ENCODE results near the gene KRT83.

DNA sequence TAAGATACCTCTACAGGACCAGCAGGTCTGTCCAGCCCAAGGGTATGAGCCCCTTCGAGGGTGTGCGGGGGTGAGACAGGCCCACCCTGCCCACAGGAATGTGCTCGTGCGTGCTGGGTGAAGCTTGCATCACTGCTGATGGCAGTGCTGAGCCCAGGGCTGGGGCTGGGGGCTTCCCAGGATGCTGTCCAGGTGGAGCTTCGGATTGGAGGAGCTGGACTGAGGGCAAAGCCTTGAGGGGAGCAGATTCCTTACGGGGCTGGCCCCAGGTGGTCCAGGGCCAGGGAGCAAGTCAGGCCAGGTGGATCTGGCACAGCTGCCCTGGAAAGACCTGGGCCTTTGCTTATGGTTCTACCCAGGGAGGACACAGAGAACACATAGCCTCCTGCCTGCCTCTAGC, 48.6 kb upstream of the KRT83 start:
- TF ChIP-seq TAF1 (IDR thresholded peaks at IDR 0.05; ENCODE audit: borderline replicate concordance, low read depth, low read length) (no peak), ASH2L (IDR thresholded peaks at IDR 0.05; ENCODE audit: borderline replicate concordance, low read depth) (no peak), KDM1A (IDR thresholded peaks at IDR 0.05; ENCODE audit: borderline replicate concordance) (no peak), RCOR1 (conservative IDR thresholded peaks at IDR 0.05; ENCODE audit: low read depth, low read length) (no peak), NFYA (IDR thresholded peaks at IDR 0.05; ENCODE audit: borderline replicate concordance, low read depth, low read length) (no peak), POLR2A (IDR thresholded peaks at IDR 0.05; ENCODE audit: low read depth, low read length) (no peak), RFX5 (IDR thresholded peaks at IDR 0.05; ENCODE audit: low read depth, low read length) (no peak), POLR2AphosphoS2 (IDR thresholded peaks at IDR 0.05; ENCODE audit: low read depth, low read length) (no peak), PAX8 (IDR thresholded peaks at IDR 0.05) (no peak), ZNF274 (IDR thresholded peaks at IDR 0.05; ENCODE audit: insufficient read depth, insufficient read length) (no peak)
- TF ChIP-seq, protein P1, sequence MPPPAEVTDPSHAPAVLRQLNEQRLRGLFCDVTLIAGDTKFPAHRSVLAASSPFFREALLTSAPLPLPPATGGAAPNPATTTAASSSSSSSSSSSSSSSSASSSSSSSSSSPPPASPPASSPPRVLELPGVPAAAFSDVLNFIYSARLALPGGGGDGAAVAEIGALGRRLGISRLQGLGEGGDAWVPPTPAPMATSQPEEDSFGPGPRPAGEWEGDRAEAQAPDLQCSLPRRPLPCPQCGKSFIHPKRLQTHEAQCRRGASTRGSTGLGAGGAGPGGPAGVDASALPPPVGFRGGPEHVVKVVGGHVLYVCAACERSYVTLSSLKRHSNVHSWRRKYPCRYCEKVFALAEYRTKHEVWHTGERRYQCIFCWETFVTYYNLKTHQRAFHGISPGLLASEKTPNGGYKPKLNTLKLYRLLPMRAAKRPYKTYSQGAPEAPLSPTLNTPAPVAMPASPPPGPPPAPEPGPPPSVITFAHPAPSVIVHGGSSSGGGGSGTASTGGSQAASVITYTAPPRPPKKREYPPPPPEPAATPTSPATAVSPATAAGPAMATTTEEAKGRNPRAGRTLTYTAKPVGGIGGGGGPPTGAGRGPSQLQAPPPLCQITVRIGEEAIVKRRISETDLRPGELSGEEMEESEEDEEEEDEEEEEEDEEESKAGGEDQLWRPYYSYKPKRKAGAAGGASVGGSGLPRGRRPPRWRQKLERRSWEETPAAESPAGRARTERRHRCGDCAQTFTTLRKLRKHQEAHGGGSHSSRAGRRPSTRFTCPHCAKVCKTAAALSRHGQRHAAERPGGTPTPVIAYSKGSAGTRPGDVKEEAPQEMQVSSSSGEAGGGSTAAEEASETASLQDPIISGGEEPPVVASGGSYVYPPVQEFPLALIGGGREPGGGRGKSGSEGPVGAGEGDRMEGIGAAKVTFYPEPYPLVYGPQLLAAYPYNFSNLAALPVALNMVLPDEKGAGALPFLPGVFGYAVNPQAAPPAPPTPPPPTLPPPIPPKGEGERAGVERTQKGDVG (CRISPR knock-in tag; IDR thresholded peaks at IDR 0.05), result no peak
- TF ChIP-seq, protein P2, sequence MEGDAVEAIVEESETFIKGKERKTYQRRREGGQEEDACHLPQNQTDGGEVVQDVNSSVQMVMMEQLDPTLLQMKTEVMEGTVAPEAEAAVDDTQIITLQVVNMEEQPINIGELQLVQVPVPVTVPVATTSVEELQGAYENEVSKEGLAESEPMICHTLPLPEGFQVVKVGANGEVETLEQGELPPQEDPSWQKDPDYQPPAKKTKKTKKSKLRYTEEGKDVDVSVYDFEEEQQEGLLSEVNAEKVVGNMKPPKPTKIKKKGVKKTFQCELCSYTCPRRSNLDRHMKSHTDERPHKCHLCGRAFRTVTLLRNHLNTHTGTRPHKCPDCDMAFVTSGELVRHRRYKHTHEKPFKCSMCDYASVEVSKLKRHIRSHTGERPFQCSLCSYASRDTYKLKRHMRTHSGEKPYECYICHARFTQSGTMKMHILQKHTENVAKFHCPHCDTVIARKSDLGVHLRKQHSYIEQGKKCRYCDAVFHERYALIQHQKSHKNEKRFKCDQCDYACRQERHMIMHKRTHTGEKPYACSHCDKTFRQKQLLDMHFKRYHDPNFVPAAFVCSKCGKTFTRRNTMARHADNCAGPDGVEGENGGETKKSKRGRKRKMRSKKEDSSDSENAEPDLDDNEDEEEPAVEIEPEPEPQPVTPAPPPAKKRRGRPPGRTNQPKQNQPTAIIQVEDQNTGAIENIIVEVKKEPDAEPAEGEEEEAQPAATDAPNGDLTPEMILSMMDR (IDR thresholded peaks at IDR 0.05 in 2 of 3, conservative IDR thresholded peaks at IDR 0.05 in 1 of 3; ENCODE audit: control insufficient read depth in 2 of 3, extremely low read depth in 1 of 3, insufficient read depth in 1 of 3, low read depth in 3 of 3, low read length in 3 of 3), result no peak
- TF ChIP-seq, protein P3, sequence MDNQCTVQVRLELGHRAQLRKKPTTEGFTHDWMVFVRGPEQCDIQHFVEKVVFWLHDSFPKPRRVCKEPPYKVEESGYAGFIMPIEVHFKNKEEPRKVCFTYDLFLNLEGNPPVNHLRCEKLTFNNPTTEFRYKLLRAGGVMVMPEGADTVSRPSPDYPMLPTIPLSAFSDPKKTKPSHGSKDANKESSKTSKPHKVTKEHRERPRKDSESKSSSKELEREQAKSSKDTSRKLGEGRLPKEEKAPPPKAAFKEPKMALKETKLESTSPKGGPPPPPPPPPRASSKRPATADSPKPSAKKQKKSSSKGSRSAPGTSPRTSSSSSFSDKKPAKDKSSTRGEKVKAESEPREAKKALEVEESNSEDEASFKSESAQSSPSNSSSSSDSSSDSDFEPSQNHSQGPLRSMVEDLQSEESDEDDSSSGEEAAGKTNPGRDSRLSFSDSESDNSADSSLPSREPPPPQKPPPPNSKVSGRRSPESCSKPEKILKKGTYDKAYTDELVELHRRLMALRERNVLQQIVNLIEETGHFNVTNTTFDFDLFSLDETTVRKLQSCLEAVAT (IDR thresholded peaks at IDR 0.05), result no peak
- TF ChIP-seq, protein P4, sequence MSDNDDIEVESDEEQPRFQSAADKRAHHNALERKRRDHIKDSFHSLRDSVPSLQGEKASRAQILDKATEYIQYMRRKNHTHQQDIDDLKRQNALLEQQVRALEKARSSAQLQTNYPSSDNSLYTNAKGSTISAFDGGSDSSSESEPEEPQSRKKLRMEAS (IDR thresholded peaks at IDR 0.05; ENCODE audit: low read depth, low read length), result no peak

All from GM12878 (cell line).